ENCODE data around the gene CCDC92B.

The CCDC92B gene

GRCh38 chr17:2704890-2705248, 44.6 kb downstream of the CCDC92B start:
- in situ Hi-C loops (cut with HindIII; ENCODE audit: low sequenced_read_pairs): no loop called here
- DNase-seq (ENCODE audit: low read depth): no peak
- TF ChIP-seq, protein P1, sequence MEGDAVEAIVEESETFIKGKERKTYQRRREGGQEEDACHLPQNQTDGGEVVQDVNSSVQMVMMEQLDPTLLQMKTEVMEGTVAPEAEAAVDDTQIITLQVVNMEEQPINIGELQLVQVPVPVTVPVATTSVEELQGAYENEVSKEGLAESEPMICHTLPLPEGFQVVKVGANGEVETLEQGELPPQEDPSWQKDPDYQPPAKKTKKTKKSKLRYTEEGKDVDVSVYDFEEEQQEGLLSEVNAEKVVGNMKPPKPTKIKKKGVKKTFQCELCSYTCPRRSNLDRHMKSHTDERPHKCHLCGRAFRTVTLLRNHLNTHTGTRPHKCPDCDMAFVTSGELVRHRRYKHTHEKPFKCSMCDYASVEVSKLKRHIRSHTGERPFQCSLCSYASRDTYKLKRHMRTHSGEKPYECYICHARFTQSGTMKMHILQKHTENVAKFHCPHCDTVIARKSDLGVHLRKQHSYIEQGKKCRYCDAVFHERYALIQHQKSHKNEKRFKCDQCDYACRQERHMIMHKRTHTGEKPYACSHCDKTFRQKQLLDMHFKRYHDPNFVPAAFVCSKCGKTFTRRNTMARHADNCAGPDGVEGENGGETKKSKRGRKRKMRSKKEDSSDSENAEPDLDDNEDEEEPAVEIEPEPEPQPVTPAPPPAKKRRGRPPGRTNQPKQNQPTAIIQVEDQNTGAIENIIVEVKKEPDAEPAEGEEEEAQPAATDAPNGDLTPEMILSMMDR (IDR thresholded peaks at IDR 0.05; ENCODE audit: low read depth, low read length, missing control alignments): no peak
- H3K4me3 ChIP-seq (ENCODE audit: low read depth, low read length): no peak overlapping the region

DNA sequence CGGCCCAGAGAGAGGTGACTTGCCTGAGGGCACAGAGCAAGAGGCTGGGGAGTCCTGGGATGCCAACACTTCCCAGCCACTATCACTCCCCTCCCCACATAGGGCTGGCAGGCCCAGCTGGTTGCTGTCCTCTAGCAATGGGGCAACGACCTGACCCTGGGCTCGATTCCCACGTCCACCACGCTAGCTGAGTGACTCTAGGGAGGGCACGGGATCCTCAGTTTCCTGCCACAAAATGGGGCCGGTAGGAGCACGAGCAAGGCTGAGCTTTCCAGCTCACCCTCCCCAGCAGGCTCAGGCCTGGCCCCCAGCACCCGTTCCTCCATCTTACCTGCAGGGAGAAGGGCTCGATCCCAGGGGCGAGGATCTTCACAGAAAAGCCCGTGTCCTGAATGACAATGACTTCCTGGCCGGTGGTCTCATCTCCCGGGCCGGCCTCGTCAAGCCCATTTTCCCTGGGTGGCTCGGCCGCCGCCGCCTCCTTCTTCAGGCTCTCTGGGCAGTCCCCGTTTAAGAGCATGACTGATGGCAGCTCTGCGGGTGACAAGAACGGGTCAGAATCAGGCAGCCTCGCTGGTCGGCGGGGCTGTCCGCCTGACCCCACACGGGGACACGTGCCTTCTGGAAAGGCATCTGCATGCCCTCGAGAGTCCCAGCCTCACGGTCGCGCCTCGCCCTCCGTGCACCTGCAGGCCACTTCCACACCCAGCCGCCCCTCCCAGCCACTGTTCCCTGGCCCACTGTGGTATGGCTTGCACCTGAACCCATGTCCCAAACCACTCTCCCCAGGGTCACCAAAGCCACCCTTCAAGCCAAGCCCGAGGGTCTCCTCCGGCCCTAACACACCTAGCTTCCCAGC, 45.2 kb downstream of the CCDC92B start:
- in situ Hi-C loops (cut with HindIII; ENCODE audit: low sequenced_read_pairs): no loop called here

DNA sequence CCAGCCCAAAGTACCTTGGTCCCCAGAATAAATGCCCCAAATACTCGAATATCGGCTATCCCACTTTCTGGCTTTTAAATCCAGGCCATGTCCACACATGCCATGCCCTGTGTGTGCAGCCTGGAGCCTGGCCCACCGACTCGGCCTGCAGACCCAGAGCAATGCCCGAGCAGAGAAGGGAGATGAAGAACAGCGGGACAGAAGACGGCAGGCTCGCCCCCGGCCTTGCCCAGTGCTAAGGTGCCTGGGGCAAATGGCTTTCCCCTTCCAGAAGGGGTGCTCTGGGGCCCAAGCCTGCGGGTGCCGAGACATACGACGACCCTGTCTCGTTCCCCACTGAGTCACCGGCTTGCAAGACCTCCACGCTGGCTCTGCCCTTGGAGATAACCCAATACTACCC, 45.8 kb downstream of the CCDC92B start:
- in situ Hi-C loops (cut with HindIII; ENCODE audit: low sequenced_read_pairs): no loop called here
- no peak overlapping the region for H3K4me3 ChIP-seq (ENCODE audit: low read depth, low read length)
- DNase-seq (ENCODE audit: low read depth): no peak
- TF ChIP-seq, protein P1 (IDR thresholded peaks at IDR 0.05; ENCODE audit: low read depth, low read length, missing control alignments): no peak

More for the DNA sequence above, 45.2 kb downstream of the CCDC92B start:
- TF ChIP-seq, protein P1 (IDR thresholded peaks at IDR 0.05; ENCODE audit: low read depth, low read length, missing control alignments): no peak
- no peak for DNase-seq (ENCODE audit: low read depth)
- no peak overlapping the region for H3K4me3 ChIP-seq (ENCODE audit: low read depth, low read length)

DNA sequence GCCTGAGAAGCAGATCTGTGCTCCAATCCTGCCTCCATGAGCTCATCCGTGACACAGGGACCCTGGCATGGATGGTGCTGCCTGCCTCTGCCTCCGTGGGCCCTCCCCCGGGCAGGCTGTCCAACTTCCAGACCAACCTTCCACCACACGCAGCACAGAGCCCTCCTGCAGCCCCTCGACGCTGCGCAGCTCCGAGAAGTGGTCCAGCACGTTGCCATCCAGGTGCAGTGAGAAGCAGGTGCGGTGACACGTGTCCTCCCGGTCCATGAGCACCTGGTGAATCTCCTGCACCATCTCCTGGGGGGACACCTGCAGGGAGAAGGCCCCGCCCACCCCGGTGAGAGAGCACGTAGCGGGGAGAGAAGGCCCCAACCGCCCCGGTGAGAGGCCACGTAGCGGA, 46.3 kb downstream of the CCDC92B start:
- in situ Hi-C loops (cut with HindIII; ENCODE audit: low sequenced_read_pairs): no loop called here
- no peak for DNase-seq (ENCODE audit: low read depth)
- no peak overlapping the region for H3K4me3 ChIP-seq (ENCODE audit: low read depth, low read length)
- TF ChIP-seq, protein P1 (IDR thresholded peaks at IDR 0.05; ENCODE audit: low read depth, low read length, missing control alignments): no peak

DNA sequence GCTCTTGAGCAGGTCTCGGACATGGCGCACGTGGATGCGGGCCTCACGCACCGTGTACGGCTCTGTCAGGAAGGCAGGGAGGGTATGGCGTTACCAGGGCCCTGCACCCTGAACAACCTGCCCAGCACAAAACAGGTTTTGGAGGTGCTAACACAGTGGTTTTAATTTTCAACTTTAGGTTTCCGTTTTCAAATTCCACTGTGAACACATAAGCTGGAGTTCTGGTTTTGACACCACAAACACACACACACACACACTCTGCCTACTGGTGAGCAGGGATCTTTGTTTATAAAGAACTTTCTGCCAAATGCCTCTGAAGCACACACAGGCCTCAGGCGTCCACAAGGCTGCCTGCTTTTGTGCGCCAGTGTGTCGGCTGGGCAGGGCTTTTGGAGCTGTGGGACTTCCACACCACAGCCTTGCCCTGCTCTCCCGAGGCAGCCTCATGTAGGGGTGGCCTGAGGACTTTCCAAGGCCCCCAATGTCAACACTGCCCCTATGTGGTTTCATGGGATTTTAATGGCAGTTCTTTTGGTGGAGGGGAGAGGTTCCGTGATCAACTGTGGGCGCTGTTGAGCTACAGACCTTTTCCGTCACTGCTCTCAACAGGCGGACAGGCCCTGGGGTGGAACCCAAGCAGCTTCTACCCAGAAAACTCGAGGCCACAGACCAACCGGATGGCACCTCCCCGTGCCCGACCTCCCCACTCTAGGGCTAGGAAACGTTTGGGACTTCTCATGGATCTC, 47.3 kb downstream of the CCDC92B start:
- DNase-seq (ENCODE audit: low read depth): no peak
- H3K4me3 ChIP-seq (ENCODE audit: low read depth, low read length): no peak overlapping the region
- in situ Hi-C loops (cut with HindIII; ENCODE audit: low sequenced_read_pairs): no loop called here
- TF ChIP-seq, protein P1 (IDR thresholded peaks at IDR 0.05; ENCODE audit: low read depth, low read length, missing control alignments): no peak

DNA sequence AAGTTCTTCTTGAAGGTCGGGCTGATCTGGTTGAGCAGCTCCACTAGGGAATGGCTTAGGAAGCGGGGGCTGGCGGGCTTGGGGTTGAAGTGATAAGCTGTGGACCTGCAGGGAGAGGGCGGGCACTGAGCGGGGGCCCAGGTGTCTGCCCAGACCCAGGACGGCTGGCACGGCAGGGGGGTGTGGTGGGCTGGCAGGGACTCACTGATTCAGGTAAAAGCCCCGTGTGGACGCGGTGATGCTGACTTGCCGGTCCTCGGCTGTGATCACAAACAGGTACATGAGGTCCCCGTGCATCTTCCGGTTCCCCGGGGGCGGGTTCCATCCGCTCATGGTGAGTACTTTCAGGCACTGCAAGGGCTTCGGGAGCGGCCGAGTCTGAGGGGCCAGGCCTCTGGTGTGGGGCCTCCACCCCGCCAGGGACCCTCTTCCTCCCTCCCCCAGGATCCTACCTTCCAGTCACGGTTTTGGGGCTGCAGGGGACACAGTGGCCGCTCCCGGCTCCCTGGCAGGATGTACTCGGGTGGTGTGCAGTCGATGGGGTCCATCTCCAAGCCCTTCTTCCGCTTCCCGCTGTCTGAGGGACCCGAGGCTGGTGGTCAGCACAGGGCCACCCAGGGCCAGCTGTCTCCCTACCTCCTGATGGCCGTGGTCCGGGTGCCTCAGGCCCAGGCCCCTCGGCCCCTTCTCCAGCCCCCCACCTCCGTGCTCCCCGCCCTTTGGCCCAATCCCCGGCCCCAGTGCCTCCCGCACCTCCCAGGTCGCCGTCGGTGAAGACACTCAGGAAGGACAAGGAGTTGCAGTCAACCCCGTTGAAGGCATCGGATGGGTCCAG, 48.1 kb downstream of the CCDC92B start:
- TF ChIP-seq, protein P1 (IDR thresholded peaks at IDR 0.05; ENCODE audit: low read depth, low read length, missing control alignments): no peak
- in situ Hi-C loops (cut with HindIII; ENCODE audit: low sequenced_read_pairs): no loop called here
- no peak for DNase-seq (ENCODE audit: low read depth)
- H3K4me3 ChIP-seq (ENCODE audit: low read depth, low read length): no peak overlapping the region
